ENCODE measurements around the gene TFB1M. TPM values are rescaled to one million over a fixed set of nuclear protein-coding genes. Genes with fewer than 3 reads are reported as not detected.

TFB1M gene
- total and polyA plus RNA-seq, 9 of the 15 experiments (the other 6 are each of a cell fraction or from before 2014, with no cell fraction given) = 34.6 to 145 (median 40.4) TPM

GRCh38 chr6:155261111-155261900 lies 53.0 kb downstream of the TFB1M start:
- H3K27ac ChIP-seq (ENCODE audit: extremely low read depth, low read depth, low read length) = no peak overlapping the region
- intact Hi-C loops (cut with micrococcal nuclease) = no loop called here
- WGBS (ENCODE audit: insufficient coverage, low coverage, missing lambda C conversion rate) = 85% methylated on average over 11 of the region's 11 CpGs
- 0 out of 5 replicates have a peak, but pooled peaks cover 0 to 3% of the 10 kb centered on the region in 2 experiments for H3K4me1 ChIP-seq (replicated peaks in 1 of 2; ENCODE audit: control insufficient read depth in 2 of 2, insufficient read depth in 2 of 2, low read length in 2 of 2)
- no peaks in the 10 kb centered on the region for H3K9me3 ChIP-seq (replicated peaks; ENCODE audit: control insufficient read depth, insufficient read depth, low read depth, low read length)
- no peak overlapping the region for H2AFZ ChIP-seq (ENCODE audit: low read depth, low read length)
- H3K27me3 ChIP-seq (ENCODE audit: control insufficient read depth in 2 of 2, insufficient read depth in 2 of 2, low read length in 2 of 2) = no peaks in the 10 kb centered on the region
- TF ChIP-seq TEAD1 (CRISPR knock-in tag; IDR thresholded peaks at IDR 0.05) (0 out of 4 replicates have a peak, but pooled peaks of 1 of the 2 experiments have one; percentile 35), ZNF766 (CRISPR knock-in tag; conservative IDR thresholded peaks at IDR 0.05) (no peak)
- H3K4me2 ChIP-seq (ENCODE audit: insufficient read depth, low read length) = no peak overlapping the region
- H3K4me3 ChIP-seq = no peak overlapping the region
- BruUV-seq (replicated peaks) = no TSS peak
- POLR2A ChIA-PET = interaction anchor here (1.0 kb wide), 1 partner anchor 9 kb away, joined by 3 read pairs; no protein-coding TSS in a partner anchor
- no peak overlapping the region for H3K9ac ChIP-seq (ENCODE audit: insufficient read depth in 1 of 2, low read depth in 2 of 2, low read length in 2 of 2)
- CTCF ChIA-PET (ENCODE audit: low intra/inter-chr PET ratio) = no interaction called here
- no peak for FAIRE-seq
- peaks cover 85% of the 10 kb centered on the region; the same call in 2 of the 3 replicates for H3K36me3 ChIP-seq (ENCODE audit: control insufficient read depth, insufficient read depth, low read length)
- in situ Hi-C loops (cut with MboI) = no loop called here
- peaks cover 10% of the 10 kb centered on the region for H3K9me1 ChIP-seq (ENCODE audit: control insufficient read depth, insufficient read depth, low read length)
- DNase-seq (ENCODE audit: extremely low read depth in 1 of 4, low spot score in 3 of 4) = no peak
- no peak for ATAC-seq
- no peaks in the 10 kb centered on the region for H3K79me2 ChIP-seq (ENCODE audit: control insufficient read depth, insufficient read depth, low read length)
- no peaks in the 10 kb centered on the region for H4K20me1 ChIP-seq (replicated peaks; ENCODE audit: control insufficient read depth, insufficient read depth, low read length)

DNA sequence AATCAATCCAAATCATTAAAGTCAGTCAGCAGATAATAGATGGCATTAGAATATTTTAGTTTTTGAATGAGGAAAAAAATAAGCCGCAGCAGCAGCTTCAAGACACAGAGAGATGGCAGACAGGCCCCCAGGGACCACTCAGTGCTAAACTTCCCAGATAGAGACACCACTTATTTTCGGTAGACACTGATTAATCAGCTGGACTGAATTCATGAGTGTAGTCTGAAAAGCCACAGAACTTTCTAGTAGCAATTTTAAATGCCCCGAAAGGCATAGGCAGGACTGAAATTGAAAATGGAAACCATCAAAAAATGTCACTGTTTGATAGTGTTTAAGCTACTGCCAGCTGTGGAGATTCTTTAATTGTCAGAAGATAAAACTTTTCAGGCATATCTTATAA lies 53.6 kb downstream of the TFB1M start:
- in situ Hi-C loops (cut with MboI) = no loop called here
- Histone ChIP-seq H3K9me1 (ENCODE audit: control insufficient read depth, insufficient read depth, low read length) (peaks cover 10% of the 10 kb centered on the region), H3K27me3 (ENCODE audit: control insufficient read depth in 2 of 2, insufficient read depth in 2 of 2, low read length in 2 of 2) (no peaks in the 10 kb centered on the region), H3K27ac (ENCODE audit: extremely low read depth, low read depth, low read length) (no peak overlapping the region), H4K20me1 (replicated peaks; ENCODE audit: control insufficient read depth, insufficient read depth, low read length) (no peaks in the 10 kb centered on the region), H3K9ac (ENCODE audit: insufficient read depth in 1 of 2, low read depth in 2 of 2, low read length in 2 of 2) (no peak overlapping the region), H3K4me3 (no peak overlapping the region), H2AFZ (ENCODE audit: low read depth, low read length) (no peak overlapping the region), H3K4me2 (ENCODE audit: insufficient read depth, low read length) (no peak overlapping the region), H3K4me1 (replicated peaks in 1 of 2; ENCODE audit: control insufficient read depth in 2 of 2, insufficient read depth in 2 of 2, low read length in 2 of 2) (0 out of 5 replicates have a peak, but pooled peaks cover 0 to 3% of the 10 kb centered on the region in 2 experiments), H3K36me3 (ENCODE audit: control insufficient read depth, insufficient read depth, low read length) (peaks cover 84% of the 10 kb centered on the region; the same call in 2 of the 3 replicates), H3K79me2 (ENCODE audit: control insufficient read depth, insufficient read depth, low read length) (no peaks in the 10 kb centered on the region), H3K9me3 (replicated peaks; ENCODE audit: control insufficient read depth, insufficient read depth, low read depth, low read length) (no peaks in the 10 kb centered on the region)
- WGBS (ENCODE audit: insufficient coverage, low coverage, missing lambda C conversion rate) = 89% methylated on average over 3 of the region's 3 CpGs
- no TSS peak for BruUV-seq (replicated peaks)
- POLR2A ChIA-PET = interaction anchor here (1.0 kb wide), 1 partner anchor 9 kb away, joined by 3 read pairs; no protein-coding TSS in a partner anchor
- CTCF ChIA-PET (ENCODE audit: low intra/inter-chr PET ratio) = no interaction called here
- DNase-seq (ENCODE audit: extremely low read depth in 1 of 4, low spot score in 3 of 4) (no peak), ATAC-seq (no peak), FAIRE-seq (no peak)
- no peak for TF ChIP-seq NFE2L1 (tag; IDR thresholded peaks at IDR 0.05; ENCODE audit: borderline replicate concordance, low read depth)
- no peak for TF ChIP-seq STAT5B (CRISPR knock-in tag; IDR thresholded peaks at IDR 0.05)
- TF ChIP-seq GABPA (tag; conservative IDR thresholded peaks at IDR 0.05; ENCODE audit: low read depth) = no peak
- intact Hi-C loops (cut with micrococcal nuclease) = no loop called here
